Esophagus squamous epithelium (tissue), 5 donors: Measurements from ENCODE around the gene SYNCRIP. TPM values are rescaled to one million over a fixed set of nuclear protein-coding genes. Genes with fewer than 3 reads are reported as not detected.

Experiments used
- DNase-seq: peaks from one replicate; lab custom pipeline; 2025; lab: John Stamatoyannopoulos, UW
- H3K27ac ChIP-seq, 4 donors: fragments of 200-600 bp; sonication (generic); one replicate each; pipeline ENCODE4 v1.5.1; 2016 to 2019; ENCODE audit warnings: mild to moderate bottlenecking in 1 of 4
- H3K27me3 ChIP-seq, 4 donors: fragments of 200-600 bp; sonication (generic); 1 replicate in 3 of 4; 2 replicates in 1 of 4; pipeline versions ENCODE4 v1.5.1 to v1.6.0; 2017 to 2021; ENCODE audit warnings: antibody characterized with exemption in 1 of 4
- H3K36me3 ChIP-seq, 3 donors: fragments of 200-600 bp; sonication (generic); one replicate each; pipeline ENCODE4 v1.5.1; 2016 to 2019
- H3K4me1 ChIP-seq, 3 donors: fragments of 200-600 bp; sonication (generic); one replicate each; pipeline ENCODE4 v1.5.1; 2017 to 2019
- H3K4me3 ChIP-seq, 4 donors: fragments of 200-600 bp; sonication (generic); 1 replicate in 3 of 4; 2 replicates in 1 of 4; pipeline ENCODE4 v1.5.1; 2016 to 2019; ENCODE audit warnings: mild to moderate bottlenecking in 2 of 4, moderate library complexity in 1 of 4
- H3K9me3 ChIP-seq, 3 donors: fragments of 200-600 bp; sonication (generic); one replicate each; pipeline ENCODE4 v1.5.1; 2016 to 2019
- POLR2A ChIP-seq, 4 donors: fragments of 450-650 bp; IDR thresholded peaks; one replicate each; pipeline ENCODE4 v1.6.1; 2017; ENCODE audit warnings: antibody characterized with exemption in 4 of 4, mild to moderate bottlenecking in 4 of 4, moderate library complexity in 3 of 4
- WGBS, 2 donors: methylation state at CpG; one replicate each; pipeline ENCODE4 v1.1.5; 2018; 5-methylcytosine and 5-hydroxymethylcytosine counted together
- intact Hi-C: fragments of 100-400 bp; cut with DNase I; formaldehyde crosslinking; loops from one replicate; pipeline ENCODE4 v1.15.0; 2022
- total RNA-seq, 4 donors: library from RNA; depleted of rRNA; stranded (reverse); fragments of >200 nt; gene quantifications; one replicate each; pipeline ENCODE4 v1.1.0, GENCODE V29; 2016
- TF ChIP-seq, protein P1 (sequence below), 6 experiments: fragments of 450-650 bp in 4 of 6; fragments of 200-600 bp in 2 of 6; sonication (generic) in 2 of 6; IDR thresholded peaks; one replicate each; pipeline ENCODE4 v1.5.1; 2016 to 2019; ENCODE audit warnings: antibody characterized with exemption in 6 of 6, mild to moderate bottlenecking in 4 of 6, moderate library complexity in 4 of 6
- donor health status: DM: yes; HTN: yes; CAD: no.

SYNCRIP gene
- total RNA-seq, 4 donors from 2014 or later: 64.6 to 100 (median 82.9) TPM

DNA sequence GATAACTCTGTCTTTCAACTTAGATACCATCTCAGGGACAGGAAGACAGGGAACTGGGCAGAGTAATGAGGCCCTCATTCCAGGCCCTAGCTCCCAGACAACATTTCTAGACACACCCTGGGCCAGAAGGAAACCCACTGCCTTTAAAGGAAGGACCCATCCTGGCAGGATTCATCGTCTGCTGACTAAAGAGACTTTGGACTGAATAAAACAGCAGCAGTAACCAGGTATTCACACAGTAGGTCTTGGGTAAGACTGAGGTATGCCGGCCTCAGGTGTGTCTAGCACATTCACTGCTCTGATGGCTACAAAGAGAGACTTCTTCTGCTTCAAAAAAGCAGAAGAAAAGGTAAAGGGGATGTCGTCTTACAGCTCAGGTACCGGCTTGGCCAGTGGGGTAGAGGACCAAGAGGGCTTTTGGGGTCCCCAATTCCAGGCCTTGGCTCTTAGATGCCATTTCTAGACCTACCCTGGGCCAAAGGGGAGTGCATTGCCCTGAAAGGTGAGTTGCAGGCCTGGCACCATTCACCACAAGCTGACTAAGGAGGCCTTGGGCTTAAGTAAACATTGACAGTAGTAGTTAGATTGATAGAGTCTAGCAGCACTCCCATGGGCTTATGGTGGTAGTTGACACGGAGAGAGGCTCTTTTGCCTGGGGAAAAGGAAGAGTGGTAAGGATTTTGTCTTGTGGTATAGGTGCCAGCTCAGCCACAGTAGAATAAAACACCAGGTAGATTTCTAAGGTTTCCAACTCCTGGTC, 62.4 kb downstream of the SYNCRIP start:
- peaks cover 0 to 5% (median 0%) of the 10 kb centered on the region in 3 donors for H3K36me3 ChIP-seq
- peaks cover 0 to 9% (median 9%) of the 10 kb centered on the region in 3 donors for H3K9me3 ChIP-seq
- no peaks in the 10 kb centered on the region for H3K27me3 ChIP-seq
- no peak overlapping the region for H3K27ac ChIP-seq
- no peak for DNase-seq
- intact Hi-C loops: no loop called here
- 80 to 85% methylated on average over 4 to 5 of the region's 5 CpGs for WGBS, 2 donors
- H3K4me3 ChIP-seq: no peak overlapping the region
- no peak for TF ChIP-seq POLR2A (IDR thresholded peaks at IDR 0.05)
- TF ChIP-seq, protein P1, sequence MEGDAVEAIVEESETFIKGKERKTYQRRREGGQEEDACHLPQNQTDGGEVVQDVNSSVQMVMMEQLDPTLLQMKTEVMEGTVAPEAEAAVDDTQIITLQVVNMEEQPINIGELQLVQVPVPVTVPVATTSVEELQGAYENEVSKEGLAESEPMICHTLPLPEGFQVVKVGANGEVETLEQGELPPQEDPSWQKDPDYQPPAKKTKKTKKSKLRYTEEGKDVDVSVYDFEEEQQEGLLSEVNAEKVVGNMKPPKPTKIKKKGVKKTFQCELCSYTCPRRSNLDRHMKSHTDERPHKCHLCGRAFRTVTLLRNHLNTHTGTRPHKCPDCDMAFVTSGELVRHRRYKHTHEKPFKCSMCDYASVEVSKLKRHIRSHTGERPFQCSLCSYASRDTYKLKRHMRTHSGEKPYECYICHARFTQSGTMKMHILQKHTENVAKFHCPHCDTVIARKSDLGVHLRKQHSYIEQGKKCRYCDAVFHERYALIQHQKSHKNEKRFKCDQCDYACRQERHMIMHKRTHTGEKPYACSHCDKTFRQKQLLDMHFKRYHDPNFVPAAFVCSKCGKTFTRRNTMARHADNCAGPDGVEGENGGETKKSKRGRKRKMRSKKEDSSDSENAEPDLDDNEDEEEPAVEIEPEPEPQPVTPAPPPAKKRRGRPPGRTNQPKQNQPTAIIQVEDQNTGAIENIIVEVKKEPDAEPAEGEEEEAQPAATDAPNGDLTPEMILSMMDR (IDR thresholded peaks at IDR 0.05): no peak
- H3K4me1 ChIP-seq: peaks cover 3 to 15% (median 7%) of the 10 kb centered on the region in 3 donors

- Histone ChIP-seq H3K27me3 (no peaks in the 10 kb centered on the region), H3K27ac (no peak overlapping the region), H3K9me3 (peaks cover 0 to 9% (median 9%) of the 10 kb centered on the region in 3 donors), H3K4me3 (no peak overlapping the region), H3K36me3 (peaks cover 0 to 5% (median 0%) of the 10 kb centered on the region in 3 donors), H3K4me1 (peaks cover 3 to 19% (median 7%) of the 10 kb centered on the region in 3 donors)
- no peak for TF ChIP-seq POLR2A (IDR thresholded peaks at IDR 0.05)
- TF ChIP-seq, protein P1 (IDR thresholded peaks at IDR 0.05): no peak
- intact Hi-C loops: no loop called here
- no peak for DNase-seq
- WGBS, 2 donors: 87 to 88% methylated on average over 4 of the region's 4 CpGs
Measured at GRCh38 chr6:85579581-85579980, 63.1 kb downstream of the SYNCRIP start.

GRCh38 chr6:85576476-85576875, 66.2 kb downstream of the SYNCRIP start:
- 74 to 80% methylated on average over 2 of the region's 2 CpGs for WGBS, 2 donors
- no peaks in the 10 kb centered on the region for H3K27me3 ChIP-seq
- intact Hi-C loops: no loop called here
- DNase-seq: no peak
- no peaks in the 10 kb centered on the region for H3K9me3 ChIP-seq
- peaks cover 3 to 19% (median 7%) of the 10 kb centered on the region in 3 donors for H3K4me1 ChIP-seq
- H3K36me3 ChIP-seq: peaks cover 0 to 6% (median 0%) of the 10 kb centered on the region in 3 donors
- no peak overlapping the region for H3K27ac ChIP-seq
- TF ChIP-seq, protein P1 (IDR thresholded peaks at IDR 0.05): no peak
- no peak for TF ChIP-seq POLR2A (IDR thresholded peaks at IDR 0.05)
- no peak overlapping the region for H3K4me3 ChIP-seq

- DNase-seq: no peak
- no peak for TF ChIP-seq POLR2A (IDR thresholded peaks at IDR 0.05)
- TF ChIP-seq, protein P1 (IDR thresholded peaks at IDR 0.05): no peak
- intact Hi-C loops: no loop called here
- no peaks in the 10 kb centered on the region for H3K9me3 ChIP-seq
- H3K36me3 ChIP-seq: peaks cover 0 to 20% (median 0%) of the 10 kb centered on the region in 3 donors
- H3K27me3 ChIP-seq: no peaks in the 10 kb centered on the region
- no peak overlapping the region for H3K27ac ChIP-seq
- H3K4me3 ChIP-seq: no peak overlapping the region
- peaks cover 0 to 9% (median 0%) of the 10 kb centered on the region in 3 donors for H3K4me1 ChIP-seq
Measured at GRCh38 chr6:85574932-85575598, 67.6 kb downstream of the SYNCRIP start.

DNA sequence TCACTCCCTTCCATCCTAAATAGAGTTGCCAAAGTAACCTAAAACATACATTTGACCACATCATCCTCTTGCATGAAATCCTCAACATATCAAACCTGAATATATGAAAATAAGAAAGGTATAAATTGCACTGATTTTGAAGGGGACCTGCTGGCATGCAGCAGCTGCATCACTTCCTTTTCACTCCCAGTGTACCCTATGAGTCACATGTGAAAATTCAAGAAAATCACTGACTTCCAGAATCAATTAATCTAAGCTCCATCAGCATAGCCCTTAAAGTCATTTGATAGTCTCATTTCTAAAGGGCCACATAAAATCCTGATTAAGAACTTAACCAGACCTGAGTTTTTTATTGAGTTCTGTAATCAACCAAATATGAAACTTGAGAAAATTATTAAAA, 73.4 kb downstream of the SYNCRIP start:
- peaks cover 0 to 63% (median 0%) of the 10 kb centered on the region in 3 donors for H3K36me3 ChIP-seq
- H3K27me3 ChIP-seq: no peaks in the 10 kb centered on the region
- H3K27ac ChIP-seq: no peak overlapping the region
- H3K4me3 ChIP-seq: no peak overlapping the region
- H3K4me1 ChIP-seq: no peaks in the 10 kb centered on the region
- TF ChIP-seq POLR2A (IDR thresholded peaks at IDR 0.05): no peak
- TF ChIP-seq, protein P1 (IDR thresholded peaks at IDR 0.05): no peak
- no peak for DNase-seq
- no peaks in the 10 kb centered on the region for H3K9me3 ChIP-seq
- intact Hi-C loops: no loop called here
